HS-5 (cell line): ENCODE data around the gene MINDY4.

ENCODE experiments used
- DNase-seq: peaks from one replicate; pipeline ENCODE4 v3.0.0-alpha.2; 2012; ENCODE audit warnings: low read depth

MINDY4 gene

GRCh38 chr7:30853576-30853975 is 82.4 kb downstream of the MINDY4 start:
- no peak for DNase-seq

DNA sequence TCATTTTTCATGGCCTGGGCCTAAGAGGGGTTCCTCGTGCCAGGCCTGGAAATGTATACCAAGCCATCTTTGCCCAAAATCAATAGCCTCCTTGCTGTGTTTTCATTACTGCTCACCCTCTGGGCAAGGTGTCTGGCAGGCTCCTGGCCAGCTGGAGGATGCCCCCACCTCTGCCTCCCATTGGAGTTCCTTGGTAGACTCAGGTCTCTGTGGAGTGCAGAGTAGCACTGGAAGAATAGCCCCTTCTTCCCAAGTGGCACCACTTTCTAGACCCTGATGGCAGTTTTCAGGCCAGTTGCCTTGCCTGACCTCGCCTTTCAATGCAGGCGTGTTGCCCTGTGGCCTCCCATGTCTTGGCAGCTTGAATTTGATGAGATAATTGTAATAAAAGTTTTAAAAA is 84.7 kb downstream of the MINDY4 start:
- no peak for DNase-seq

DNA sequence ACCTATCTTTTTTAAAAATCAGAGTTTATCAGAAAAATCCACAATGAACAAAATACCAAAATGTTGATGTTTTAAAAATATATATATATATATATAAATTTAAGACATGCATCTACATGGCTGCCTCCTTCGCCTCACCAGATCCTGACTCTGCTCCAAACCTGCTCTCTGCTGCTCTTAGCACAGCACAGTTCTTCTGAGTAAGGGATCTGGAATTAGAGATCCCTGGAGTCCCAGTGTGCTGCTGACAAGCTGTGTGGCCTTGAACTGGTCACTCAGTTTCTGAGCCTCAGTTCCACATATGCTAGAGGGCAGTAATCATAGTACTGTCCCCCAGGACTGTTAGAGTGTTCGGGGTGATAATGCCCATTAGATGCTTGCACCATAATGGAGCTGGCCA is 87.4 kb downstream of the MINDY4 start:
- DNase-seq: no peak

DNA sequence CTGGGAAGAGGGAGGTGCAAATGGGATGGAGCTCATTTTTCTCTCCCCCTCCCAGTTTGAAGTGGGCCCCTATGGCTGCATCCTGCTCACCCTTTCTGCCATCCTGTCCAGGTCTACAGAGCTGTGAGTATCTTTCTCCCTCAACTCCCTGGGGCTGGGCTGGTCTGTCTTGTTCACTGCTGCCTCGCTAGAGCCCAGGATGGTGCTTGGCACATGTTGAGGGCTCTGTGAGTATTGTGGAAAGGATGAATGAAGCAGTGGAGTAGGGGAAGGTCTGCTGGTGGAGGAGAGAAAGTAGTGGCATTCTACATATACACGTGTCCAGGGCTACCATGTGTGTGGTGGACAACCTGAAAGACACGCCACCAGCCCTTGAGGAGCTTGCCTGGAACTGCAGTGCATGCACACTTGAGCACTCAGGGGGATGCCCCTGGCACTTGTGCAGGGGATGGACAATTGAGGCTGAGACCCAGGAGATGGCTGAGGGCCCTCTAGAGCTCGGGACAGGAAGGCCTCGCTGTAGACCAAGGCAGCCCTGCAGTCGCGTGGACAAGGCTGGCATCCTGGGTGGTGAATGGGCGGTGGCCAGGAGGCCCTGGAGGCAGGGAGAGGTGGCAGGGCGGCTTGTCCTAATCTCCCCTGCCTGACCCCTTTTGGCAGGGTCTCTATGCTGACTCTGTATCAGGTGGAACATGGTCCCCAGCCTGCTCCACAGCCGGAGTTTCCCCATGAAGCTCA is 88.2 kb downstream of the MINDY4 start:
- no peak for DNase-seq

- no peak for DNase-seq
Observed at GRCh38 chr7:30859940-30860496, 88.8 kb downstream of the MINDY4 start.

DNA sequence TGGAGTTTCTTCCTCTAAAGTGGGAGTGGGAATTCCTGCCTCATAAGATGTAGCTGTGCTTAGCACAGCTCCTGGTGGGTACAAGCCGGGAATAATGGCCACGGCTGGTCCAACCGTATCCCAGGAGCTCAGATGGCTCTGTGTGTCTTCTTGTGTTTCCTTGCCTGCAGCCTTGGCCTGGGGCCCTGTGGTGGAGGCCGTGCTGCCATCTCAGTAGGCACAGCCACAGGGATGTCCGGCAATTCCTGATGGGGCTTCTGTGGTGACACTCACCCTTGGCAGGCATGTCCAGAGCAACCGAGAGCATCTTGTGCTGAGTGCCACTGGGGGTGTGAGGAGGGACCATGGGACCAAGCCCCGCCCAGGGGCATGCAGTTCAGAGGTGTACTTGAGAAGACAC is 90.4 kb downstream of the MINDY4 start:
- no peak for DNase-seq

DNA sequence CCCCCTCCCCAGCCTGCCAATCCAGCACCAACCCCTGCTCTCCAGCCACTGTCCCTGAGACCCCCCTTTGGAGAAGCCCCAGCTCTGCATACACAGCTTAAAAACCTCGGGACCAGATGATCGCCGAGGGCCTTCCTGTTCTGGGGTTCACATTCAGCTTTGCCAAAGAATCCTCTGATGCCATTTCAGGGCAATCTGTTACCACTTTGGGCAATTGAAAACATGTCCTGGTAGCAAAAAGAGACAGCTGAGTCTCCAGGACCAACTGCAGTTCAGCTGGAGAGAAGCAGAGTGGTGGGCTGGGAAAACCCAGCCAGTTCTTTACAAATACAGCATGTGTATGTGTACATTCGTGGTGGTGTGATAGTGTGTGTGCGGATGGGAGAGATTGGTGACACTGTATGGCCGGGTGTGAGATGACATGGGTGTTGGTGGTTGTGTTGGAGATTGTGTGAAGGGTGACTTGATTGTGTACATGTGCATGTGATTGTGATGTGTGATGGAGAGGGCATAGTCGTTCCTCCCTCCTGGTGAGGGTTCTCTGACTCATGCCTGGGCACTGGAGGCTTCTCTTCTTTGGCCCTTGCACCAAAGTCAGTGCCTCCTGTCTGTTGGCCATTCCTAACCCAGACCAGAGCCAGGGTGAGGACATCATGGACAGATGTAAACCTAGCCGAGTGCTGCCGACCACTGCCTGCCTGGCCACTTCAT is 91.9 kb downstream of the MINDY4 start:
- DNase-seq: no peak

DNA sequence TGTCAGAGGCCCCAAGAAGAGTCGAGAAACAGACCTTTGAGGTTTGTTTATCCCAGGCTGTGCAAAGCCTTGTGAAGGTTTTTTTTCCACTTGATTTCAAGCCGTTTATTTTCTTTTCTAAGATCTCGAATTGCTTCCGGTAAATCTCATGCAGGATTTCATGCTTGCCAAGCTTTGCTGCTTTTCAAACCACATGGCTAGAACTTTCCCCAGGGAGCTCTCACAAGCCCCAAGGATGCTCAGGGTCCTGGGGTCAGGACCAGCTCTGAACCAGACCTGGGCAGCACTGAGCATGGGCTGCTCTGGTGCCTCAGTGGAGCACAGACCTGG is 92.5 kb downstream of the MINDY4 start:
- no peak for DNase-seq

DNA sequence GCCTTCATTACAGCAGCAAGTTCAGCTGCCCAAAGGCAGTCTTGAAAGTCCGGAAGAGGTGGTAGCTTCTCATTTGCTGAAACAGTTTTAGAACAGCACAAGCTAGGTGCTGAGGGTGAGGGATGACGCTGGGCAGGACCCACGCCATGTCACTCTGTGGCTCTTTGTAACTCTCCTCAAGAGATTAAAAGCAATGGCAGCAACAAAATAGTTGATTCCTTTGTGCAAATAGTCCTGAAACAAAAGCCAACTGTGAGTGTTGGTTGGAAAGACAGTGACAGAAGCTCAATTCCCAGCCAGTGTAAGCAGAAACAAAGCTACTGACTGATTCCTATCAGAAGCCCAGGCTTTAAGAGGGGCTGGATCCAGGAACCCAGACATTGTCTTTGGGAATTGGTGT is 92.9 kb downstream of the MINDY4 start:
- no peak for DNase-seq

- no peak for DNase-seq
Observed at GRCh38 chr7:30865076-30865475, 93.9 kb downstream of the MINDY4 start.

- no peak for DNase-seq
Observed at GRCh38 chr7:30865821-30866220, 94.6 kb downstream of the MINDY4 start.

DNA sequence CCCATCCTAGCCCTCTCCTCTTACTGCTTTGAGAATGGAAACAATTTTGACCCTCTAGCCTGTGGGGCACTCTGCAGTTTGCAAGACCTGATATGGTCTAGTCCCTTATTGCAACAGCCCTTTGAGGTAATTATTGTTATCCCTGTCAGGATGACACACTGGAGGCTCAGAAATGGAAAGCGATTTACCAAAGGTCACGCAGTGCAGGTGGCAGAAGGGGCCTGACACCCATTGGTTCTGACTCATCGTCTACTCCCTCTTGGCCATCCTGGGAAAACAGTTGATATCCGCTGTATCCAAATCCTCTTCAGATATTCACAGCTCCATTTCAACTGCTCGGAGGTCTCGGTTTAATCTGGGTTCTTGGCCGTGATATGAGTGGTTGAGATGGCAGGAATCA is 95.7 kb downstream of the MINDY4 start:
- DNase-seq: no peak

DNA sequence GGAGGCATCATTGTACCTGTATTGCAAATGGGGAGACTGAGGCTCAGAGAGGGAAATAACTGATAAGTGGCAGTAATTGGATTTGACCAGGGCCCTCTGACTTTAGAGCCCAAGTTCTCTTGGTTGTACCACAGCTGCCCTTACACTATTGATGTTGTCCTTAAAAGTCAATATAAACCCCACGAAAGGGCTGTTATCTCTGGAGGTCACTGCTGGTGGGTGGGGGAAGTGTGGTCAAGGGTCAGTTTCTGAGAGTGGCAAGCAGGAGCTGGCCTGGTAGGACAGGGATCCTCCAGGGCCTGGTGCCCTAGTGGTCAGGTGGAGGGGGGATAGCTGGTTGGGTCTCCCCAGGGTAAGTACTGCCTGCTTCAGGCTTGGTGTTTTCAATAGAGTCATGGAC is 96.3 kb downstream of the MINDY4 start:
- DNase-seq: no peak

GRCh38 chr7:30869794-30870611 is 98.8 kb downstream of the MINDY4 start:
- no peak for DNase-seq

GRCh38 chr7:30870821-30871518 is 99.8 kb downstream of the MINDY4 start:
- DNase-seq: no peak

- DNase-seq: no peak
Observed at GRCh38 chr7:30871655-30872054, 100.4 kb downstream of the MINDY4 start.

GRCh38 chr7:30873207-30873606 is 102.0 kb downstream of the MINDY4 start:
- DNase-seq: no peak

- DNase-seq: no peak
Observed at GRCh38 chr7:30873656-30874055, 102.4 kb downstream of the MINDY4 start.

- no peak for DNase-seq
Observed at GRCh38 chr7:30874656-30875302, 103.6 kb downstream of the MINDY4 start.

GRCh38 chr7:30877015-30877769 is 106.0 kb downstream of the MINDY4 start:
- DNase-seq: no peak

DNA sequence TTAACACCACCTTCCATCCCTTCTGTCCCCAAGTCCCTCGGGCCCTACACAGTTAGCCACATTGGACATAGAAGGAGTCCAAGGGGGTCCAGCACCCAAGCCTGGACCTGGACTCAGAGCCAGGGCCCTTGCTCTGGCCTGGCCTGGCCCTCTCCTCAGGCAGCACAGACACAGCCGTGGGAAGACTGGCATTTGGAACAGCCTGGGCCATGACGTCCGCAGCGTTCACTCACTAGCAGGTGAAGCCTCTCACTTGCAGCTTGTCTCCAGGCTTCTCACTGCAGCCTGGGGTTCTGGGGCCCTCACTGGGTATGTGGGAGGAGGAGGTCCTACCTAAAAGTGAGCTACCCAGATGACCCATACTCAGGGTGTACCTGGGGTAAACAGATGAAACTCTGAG is 106.8 kb downstream of the MINDY4 start:
- DNase-seq: no peak
